IPS-20b (cell line): ENCODE measurements around the gene PDZD2.

Experiments
- H3K27ac ChIP-seq: one replicate; pipeline ENCODE4 v1.5.1; 2013; ENCODE audit warnings: low read length
- H3K27me3 ChIP-seq: 2 replicates; pipeline ENCODE4 v1.6.1; 2013; ENCODE audit warnings: mild to moderate bottlenecking, low read length, inconsistent platforms; ENCODE audit not compliant: insufficient read depth
- H3K36me3 ChIP-seq: 2 replicates; pipeline ENCODE4 v1.6.1; 2013; ENCODE audit warnings: low read depth, mild to moderate bottlenecking, inconsistent platforms, low read length, moderate library complexity; ENCODE audit not compliant: insufficient read depth
- H3K4me1 ChIP-seq: 2 replicates; pipeline ENCODE4 v1.6.1; 2013; ENCODE audit warnings: mild to moderate bottlenecking, control low read depth, inconsistent platforms, low read length, moderate library complexity; ENCODE audit not compliant: insufficient read depth
- H3K4me3 ChIP-seq: 2 replicates; pipeline ENCODE4 v1.5.1; 2013; ENCODE audit warnings: mild to moderate bottlenecking, low read length, inconsistent platforms
- H3K9ac ChIP-seq: 2 replicates; pipeline ENCODE4 v1.6.1; 2013; ENCODE audit warnings: low read depth, mild to moderate bottlenecking, inconsistent platforms, low read length, moderate library complexity
- H3K9me3 ChIP-seq: 2 replicates; pipeline ENCODE4 v1.6.1; 2013; ENCODE audit warnings: mild to moderate bottlenecking, low read depth, low read length, inconsistent platforms; ENCODE audit not compliant: insufficient read depth

The PDZD2 gene

DNA sequence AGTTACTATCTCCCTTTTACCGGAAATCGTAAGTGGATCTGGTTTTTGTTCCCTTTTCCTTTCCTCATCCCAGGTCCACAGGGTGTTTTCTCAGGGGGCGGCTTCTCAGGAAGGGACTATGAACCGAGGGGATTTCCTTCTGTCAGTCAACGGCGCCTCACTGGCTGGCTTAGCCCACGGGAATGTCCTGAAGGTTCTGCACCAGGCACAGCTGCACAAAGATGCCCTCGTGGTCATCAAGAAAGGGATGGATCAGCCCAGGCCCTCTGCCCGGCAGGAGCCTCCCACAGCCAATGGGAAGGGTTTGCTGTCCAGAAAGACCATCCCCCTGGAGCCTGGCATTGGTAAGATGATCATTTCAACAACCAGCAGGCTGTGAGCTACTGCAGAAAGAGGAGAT is 459.4 kb downstream of the PDZD2 start:
- H3K9ac ChIP-seq, result no peak overlapping the region
- peaks cover 57% of the 10 kb centered on the region for H3K36me3 ChIP-seq
- H3K9me3 ChIP-seq, result no peaks in the 10 kb centered on the region
- no peak overlapping the region for H3K27ac ChIP-seq
- H3K4me3 ChIP-seq, result no peak overlapping the region
- H3K4me1 ChIP-seq, result no peaks in the 10 kb centered on the region
- H3K27me3 ChIP-seq, result no peaks in the 10 kb centered on the region

GRCh38 chr5:32098890-32099310 is 460.0 kb downstream of the PDZD2 start:
- H3K9ac ChIP-seq, result no peak overlapping the region
- H3K4me1 ChIP-seq, result no peaks in the 10 kb centered on the region
- H3K27ac ChIP-seq, result no peak overlapping the region
- no peaks in the 10 kb centered on the region for H3K9me3 ChIP-seq
- no peaks in the 10 kb centered on the region for H3K27me3 ChIP-seq
- peaks cover 63% of the 10 kb centered on the region for H3K36me3 ChIP-seq
- no peak overlapping the region for H3K4me3 ChIP-seq

DNA sequence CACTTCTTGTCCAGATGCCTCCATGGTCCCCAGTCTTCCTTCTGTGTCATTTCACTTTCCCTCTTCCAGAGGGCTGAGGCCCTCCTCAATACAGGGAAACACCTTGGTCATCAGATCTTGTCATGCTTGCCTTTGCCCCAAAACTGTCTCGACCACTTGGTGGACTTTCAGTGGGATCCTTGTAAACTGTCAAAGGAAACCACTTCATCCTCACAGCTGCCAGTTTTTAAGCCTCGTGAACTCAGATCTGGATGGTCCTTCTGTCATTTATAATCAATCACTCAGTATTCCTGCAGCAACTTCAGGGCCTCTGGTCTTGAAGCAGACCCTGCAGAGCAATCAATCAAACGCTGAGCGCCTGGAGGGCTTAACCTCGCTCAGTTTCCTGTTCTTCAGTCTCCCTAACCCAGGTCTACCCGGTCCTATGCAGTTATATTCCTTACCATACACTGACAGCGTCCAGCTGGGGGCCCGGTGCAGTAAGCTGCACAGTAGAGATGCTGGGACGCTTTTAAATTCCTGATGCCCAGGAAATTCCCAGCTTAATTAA is 460.6 kb downstream of the PDZD2 start:
- H3K9ac ChIP-seq, result no peak overlapping the region
- no peaks in the 10 kb centered on the region for H3K4me1 ChIP-seq
- peaks cover 67% of the 10 kb centered on the region for H3K36me3 ChIP-seq
- no peaks in the 10 kb centered on the region for H3K9me3 ChIP-seq
- no peak overlapping the region for H3K27ac ChIP-seq
- H3K27me3 ChIP-seq, result no peaks in the 10 kb centered on the region
- H3K4me3 ChIP-seq, result no peak overlapping the region

DNA sequence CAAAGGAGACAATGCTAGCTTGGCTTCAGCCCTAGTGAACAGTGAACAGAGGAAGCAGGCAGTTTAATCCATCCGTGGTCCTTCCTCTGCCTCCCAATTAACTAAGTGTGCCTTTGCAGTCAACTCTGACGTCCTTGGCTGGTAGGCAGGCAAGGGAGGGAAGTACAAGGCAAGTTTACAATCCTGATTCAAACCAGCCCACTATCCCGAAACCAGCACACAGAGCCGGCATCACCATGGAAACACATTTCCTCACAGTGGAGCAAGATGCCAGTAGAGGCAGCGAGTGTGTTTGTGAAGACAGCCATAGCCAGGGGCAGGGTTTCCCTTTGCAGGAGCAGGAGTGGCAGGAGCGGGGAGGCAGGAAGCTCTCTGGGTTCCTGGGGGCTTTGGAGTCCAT is 461.3 kb downstream of the PDZD2 start:
- Histone ChIP-seq H3K27ac (no peak overlapping the region), H3K4me1 (no peaks in the 10 kb centered on the region), H3K9me3 (no peaks in the 10 kb centered on the region), H3K4me3 (no peak overlapping the region), H3K27me3 (no peaks in the 10 kb centered on the region), H3K36me3 (peaks cover 74% of the 10 kb centered on the region), H3K9ac (no peak overlapping the region)

DNA sequence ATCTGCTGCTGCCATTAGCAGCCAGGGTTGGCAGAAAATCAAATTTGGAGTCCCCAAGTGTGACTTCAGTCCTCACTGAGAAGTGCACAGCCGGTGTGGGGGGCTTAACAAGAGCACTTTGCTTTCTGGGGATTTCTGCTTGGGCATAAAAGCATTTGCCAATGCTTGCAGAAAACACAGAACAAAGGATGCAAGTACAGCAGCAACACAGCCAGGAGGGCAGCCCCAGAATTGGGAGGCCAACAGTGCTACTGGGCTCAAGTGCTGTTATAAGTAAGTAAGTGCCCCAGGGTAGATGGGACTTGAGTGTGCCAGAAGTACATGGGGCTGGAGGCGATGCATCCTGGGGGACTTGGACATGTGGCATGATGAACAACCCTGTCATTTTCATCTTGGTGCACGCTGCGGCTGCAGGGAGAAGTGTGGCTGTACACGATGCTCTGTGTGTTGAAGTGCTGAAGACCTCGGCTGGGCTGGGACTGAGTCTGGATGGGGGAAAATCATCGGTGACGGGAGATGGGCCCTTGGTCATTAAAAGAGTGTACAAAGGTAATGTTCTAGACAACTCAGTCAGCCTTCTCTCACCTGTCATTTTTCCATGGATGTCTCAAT is 461.9 kb downstream of the PDZD2 start:
- Histone ChIP-seq H3K9me3 (no peaks in the 10 kb centered on the region), H3K4me1 (no peaks in the 10 kb centered on the region), H3K9ac (no peak overlapping the region), H3K4me3 (no peak overlapping the region), H3K27me3 (no peaks in the 10 kb centered on the region), H3K36me3 (peaks cover 79% of the 10 kb centered on the region), H3K27ac (no peak overlapping the region)

GRCh38 chr5:32102254-32102986 is 463.5 kb downstream of the PDZD2 start:
- Histone ChIP-seq H3K9ac (no peak overlapping the region), H3K36me3 (peaks cover 94% of the 10 kb centered on the region), H3K9me3 (peaks cover 6% of the 10 kb centered on the region; the same call in 1 of the 2 replicates), H3K4me3 (no peak overlapping the region), H3K27me3 (no peaks in the 10 kb centered on the region), H3K27ac (no peak overlapping the region), H3K4me1 (no peaks in the 10 kb centered on the region)

DNA sequence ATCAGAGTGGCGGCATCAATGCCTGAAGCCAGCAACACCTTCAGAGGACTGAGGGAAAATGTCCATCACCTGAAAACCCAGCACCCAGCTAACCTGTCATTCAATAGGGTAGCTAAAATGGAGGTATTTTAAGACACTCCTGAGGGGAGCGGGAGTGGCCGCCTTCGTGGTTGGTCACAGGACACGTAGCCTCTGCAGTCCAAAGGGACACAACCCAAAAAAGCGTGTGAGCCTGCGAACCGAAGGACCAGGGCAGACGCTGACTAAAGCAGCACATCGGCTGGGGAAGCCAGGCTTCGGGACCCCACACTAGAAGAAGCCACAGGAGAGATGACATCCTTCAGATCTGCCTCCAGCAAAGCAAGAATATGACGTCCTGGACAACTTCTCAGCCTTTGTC is 464.6 kb downstream of the PDZD2 start:
- Histone ChIP-seq H3K4me3 (no peak overlapping the region), H3K36me3 (peaks cover 96% of the 10 kb centered on the region), H3K9me3 (peaks cover 6% of the 10 kb centered on the region; the same call in 1 of the 2 replicates), H3K9ac (no peak overlapping the region), H3K27ac (no peak overlapping the region), H3K4me1 (no peaks in the 10 kb centered on the region), H3K27me3 (no peaks in the 10 kb centered on the region)

- H3K4me3 ChIP-seq, result no peak overlapping the region
- no peak overlapping the region for H3K9ac ChIP-seq
- no peaks in the 10 kb centered on the region for H3K4me1 ChIP-seq
- peaks cover 93% of the 10 kb centered on the region for H3K36me3 ChIP-seq
- no peak overlapping the region for H3K27ac ChIP-seq
- H3K9me3 ChIP-seq, result peaks cover 6% of the 10 kb centered on the region; the same call in 1 of the 2 replicates
- no peaks in the 10 kb centered on the region for H3K27me3 ChIP-seq
These were observed 468.4 kb downstream of the PDZD2 start for GRCh38 chr5:32107291-32107690.

DNA sequence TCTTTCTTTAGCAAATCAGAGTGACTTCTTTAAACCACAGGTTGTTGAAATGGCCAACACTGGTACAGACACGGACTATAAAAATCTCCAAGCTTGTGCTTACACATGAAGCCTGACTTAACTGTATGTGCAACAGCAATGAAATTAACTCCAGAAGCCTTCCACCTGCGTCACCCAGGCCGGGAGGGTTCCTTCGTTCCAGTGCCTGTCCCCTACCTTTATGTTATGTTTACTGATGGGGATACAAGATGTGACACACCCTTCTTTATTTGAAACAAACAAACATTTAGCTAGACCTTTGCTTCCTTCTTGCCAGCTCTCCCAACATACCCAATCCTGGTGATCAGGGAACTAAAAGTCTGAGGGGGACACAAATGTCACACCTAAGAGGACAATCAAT is 469.2 kb downstream of the PDZD2 start:
- Histone ChIP-seq H3K27ac (no peak overlapping the region), H3K36me3 (peaks cover 91% of the 10 kb centered on the region), H3K27me3 (no peaks in the 10 kb centered on the region)

DNA sequence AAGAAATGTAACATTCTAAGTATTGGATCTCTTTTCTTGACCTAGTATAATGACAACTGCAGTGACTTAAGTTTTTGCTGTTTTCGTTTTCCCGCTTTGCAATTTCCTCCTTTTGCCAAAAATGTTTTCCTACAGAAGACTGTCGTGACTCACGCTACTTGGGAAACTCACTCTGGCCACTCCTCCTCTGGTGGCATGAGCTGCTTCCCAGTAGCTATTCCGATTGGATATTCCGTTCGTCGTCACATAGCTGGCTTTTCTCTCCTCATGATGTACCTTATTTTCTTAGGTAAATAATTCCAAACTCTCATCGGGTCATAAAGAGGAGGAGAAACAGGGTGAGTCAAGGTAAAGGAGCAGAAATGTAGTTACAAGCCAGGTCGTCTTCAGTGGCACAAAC is 470.3 kb downstream of the PDZD2 start:
- Histone ChIP-seq H3K4me1 (no peaks in the 10 kb centered on the region), H3K36me3 (peaks cover 91% of the 10 kb centered on the region), H3K9ac (no peak overlapping the region), H3K4me3 (no peak overlapping the region), H3K27ac (no peak overlapping the region), H3K27me3 (no peaks in the 10 kb centered on the region), H3K9me3 (peaks cover 6% of the 10 kb centered on the region; the same call in 1 of the 2 replicates)

More for the DNA sequence above, 469.2 kb downstream of the PDZD2 start:
- Histone ChIP-seq H3K9ac (no peak overlapping the region), H3K4me3 (no peak overlapping the region), H3K9me3 (peaks cover 6% of the 10 kb centered on the region; the same call in 1 of the 2 replicates), H3K4me1 (no peaks in the 10 kb centered on the region)

GRCh38 chr5:32110111-32110696 is 471.3 kb downstream of the PDZD2 start:
- Histone ChIP-seq H3K36me3 (peaks cover 83% of the 10 kb centered on the region), H3K4me1 (no peaks in the 10 kb centered on the region), H3K9me3 (peaks cover 6% of the 10 kb centered on the region; the same call in 1 of the 2 replicates), H3K27ac (no peak overlapping the region), H3K4me3 (no peak overlapping the region), H3K27me3 (no peaks in the 10 kb centered on the region), H3K9ac (no peak overlapping the region)
